ENCODE results near the gene SPTLC1.

DNA sequence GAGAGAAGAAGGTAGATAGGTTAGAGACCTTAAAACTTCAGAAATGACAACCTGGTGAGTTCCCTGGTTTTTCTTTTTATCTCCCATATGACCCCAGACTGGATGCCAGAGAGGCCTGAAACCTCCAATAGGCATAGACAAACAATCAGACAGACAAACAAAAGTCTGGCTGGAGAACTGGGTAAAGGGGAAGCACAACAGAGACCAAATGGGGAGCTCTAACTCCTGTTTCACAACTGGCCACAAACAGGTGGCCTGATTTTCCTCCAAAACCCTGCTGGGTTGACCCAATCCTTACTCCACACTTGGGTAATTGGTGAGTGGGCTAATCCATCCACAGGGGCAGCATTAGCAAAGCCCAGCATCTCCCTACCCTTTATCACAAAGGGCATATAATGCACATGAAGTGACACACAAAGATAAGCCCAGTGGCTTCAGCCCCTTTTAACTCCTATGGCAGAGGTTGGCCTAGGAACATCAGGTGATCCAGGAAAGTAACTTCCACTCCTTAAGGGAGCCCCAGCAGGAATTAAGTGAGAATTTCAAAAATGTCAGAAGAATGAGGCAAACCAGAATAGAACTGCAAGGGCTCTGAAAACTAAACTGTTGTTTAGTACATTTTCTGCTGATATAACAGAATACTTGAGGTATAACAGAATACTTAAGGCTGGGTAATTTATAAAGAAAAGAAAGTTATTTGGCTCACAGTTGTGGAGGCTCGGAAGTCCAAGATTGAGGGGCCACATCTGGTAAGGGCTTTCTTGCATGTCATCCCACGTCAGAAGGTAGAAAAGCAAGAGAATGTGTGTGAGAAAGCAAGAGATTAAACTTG lies 104.3 kb downstream of the SPTLC1 start:
- TF ChIP-seq, protein P1, sequence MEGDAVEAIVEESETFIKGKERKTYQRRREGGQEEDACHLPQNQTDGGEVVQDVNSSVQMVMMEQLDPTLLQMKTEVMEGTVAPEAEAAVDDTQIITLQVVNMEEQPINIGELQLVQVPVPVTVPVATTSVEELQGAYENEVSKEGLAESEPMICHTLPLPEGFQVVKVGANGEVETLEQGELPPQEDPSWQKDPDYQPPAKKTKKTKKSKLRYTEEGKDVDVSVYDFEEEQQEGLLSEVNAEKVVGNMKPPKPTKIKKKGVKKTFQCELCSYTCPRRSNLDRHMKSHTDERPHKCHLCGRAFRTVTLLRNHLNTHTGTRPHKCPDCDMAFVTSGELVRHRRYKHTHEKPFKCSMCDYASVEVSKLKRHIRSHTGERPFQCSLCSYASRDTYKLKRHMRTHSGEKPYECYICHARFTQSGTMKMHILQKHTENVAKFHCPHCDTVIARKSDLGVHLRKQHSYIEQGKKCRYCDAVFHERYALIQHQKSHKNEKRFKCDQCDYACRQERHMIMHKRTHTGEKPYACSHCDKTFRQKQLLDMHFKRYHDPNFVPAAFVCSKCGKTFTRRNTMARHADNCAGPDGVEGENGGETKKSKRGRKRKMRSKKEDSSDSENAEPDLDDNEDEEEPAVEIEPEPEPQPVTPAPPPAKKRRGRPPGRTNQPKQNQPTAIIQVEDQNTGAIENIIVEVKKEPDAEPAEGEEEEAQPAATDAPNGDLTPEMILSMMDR (IDR thresholded peaks at IDR 0.05; ENCODE audit: low read length) = no peak
- no peak for TF ChIP-seq EZH2 (IDR thresholded peaks at IDR 0.05; ENCODE audit: borderline replicate concordance, low read length)
